ENCODE results near the gene AFF3.

Gene AFF3

DNA sequence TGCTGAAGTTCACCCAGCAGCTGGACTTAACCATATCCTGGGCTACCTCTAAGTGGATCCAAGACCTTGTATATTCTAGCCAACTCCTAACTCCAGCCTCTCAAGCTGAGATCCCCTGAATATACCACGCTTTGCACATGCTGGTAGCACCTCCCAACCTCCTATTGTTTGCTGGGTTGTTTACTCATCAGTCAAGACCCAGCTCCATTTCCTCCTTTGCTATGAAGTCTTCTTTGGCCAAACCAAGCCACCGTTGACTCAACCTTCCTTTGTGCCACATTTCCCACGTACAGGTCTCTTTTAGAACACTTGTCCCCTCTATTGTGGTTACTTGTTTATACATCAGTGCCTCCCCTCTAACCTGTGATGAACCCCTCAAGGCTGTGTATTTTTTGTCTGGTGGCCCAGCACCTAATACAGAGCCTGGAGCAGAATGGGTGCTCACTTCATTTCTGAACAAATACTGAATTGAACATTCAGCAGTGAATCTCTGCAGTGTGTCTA is 384.7 kb downstream of the AFF3 start:
- TF ChIP-seq TAF1 (IDR thresholded peaks at IDR 0.05; ENCODE audit: low read depth) (no peak), FOXM1 (IDR thresholded peaks at IDR 0.05; ENCODE audit: borderline replicate concordance, low read depth) (no peak), CREB1 (IDR thresholded peaks at IDR 0.05; ENCODE audit: low read depth) (no peak), YY1 (IDR thresholded peaks at IDR 0.05; ENCODE audit: low read depth) (no peak), NFIC (IDR thresholded peaks at IDR 0.05) (no peak), RAD21 (IDR thresholded peaks at IDR 0.05; ENCODE audit: low read depth) (no peak), TEAD4 (IDR thresholded peaks at IDR 0.05) (no peak), CEBPB (IDR thresholded peaks at IDR 0.05) (no peak)
- TF ChIP-seq, protein P1, sequence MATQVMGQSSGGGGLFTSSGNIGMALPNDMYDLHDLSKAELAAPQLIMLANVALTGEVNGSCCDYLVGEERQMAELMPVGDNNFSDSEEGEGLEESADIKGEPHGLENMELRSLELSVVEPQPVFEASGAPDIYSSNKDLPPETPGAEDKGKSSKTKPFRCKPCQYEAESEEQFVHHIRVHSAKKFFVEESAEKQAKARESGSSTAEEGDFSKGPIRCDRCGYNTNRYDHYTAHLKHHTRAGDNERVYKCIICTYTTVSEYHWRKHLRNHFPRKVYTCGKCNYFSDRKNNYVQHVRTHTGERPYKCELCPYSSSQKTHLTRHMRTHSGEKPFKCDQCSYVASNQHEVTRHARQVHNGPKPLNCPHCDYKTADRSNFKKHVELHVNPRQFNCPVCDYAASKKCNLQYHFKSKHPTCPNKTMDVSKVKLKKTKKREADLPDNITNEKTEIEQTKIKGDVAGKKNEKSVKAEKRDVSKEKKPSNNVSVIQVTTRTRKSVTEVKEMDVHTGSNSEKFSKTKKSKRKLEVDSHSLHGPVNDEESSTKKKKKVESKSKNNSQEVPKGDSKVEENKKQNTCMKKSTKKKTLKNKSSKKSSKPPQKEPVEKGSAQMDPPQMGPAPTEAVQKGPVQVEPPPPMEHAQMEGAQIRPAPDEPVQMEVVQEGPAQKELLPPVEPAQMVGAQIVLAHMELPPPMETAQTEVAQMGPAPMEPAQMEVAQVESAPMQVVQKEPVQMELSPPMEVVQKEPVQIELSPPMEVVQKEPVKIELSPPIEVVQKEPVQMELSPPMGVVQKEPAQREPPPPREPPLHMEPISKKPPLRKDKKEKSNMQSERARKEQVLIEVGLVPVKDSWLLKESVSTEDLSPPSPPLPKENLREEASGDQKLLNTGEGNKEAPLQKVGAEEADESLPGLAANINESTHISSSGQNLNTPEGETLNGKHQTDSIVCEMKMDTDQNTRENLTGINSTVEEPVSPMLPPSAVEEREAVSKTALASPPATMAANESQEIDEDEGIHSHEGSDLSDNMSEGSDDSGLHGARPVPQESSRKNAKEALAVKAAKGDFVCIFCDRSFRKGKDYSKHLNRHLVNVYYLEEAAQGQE (IDR thresholded peaks at IDR 0.05; ENCODE audit: low read depth): no peak

DNA sequence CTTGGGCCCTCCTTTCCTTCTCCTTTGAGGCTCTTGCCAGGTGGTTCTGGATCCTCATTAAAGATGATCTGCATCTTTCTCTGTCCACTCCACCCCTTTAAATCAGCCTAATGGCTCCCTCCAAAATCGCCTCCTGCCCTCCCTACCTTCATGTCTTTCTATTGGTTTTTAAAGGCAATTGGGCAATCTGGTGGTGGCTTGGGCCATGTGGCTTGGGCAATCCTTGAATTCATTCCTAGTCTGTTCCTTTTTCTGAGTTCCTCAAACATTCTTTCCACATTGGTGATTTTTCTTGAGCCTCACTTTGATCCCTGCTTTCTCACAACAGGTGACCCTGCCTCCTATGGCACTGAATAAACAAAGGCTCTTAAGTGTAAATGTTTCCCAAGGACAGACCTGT is 386.3 kb downstream of the AFF3 start:
- TF ChIP-seq CREB1 (IDR thresholded peaks at IDR 0.05; ENCODE audit: low read depth) (no peak), NFIC (IDR thresholded peaks at IDR 0.05) (no peak), EGR1 (IDR thresholded peaks at IDR 0.05) (no peak), EP300 (IDR thresholded peaks at IDR 0.05; ENCODE audit: borderline replicate concordance) (no peak), CEBPB (IDR thresholded peaks at IDR 0.05) (no peak), TEAD4 (IDR thresholded peaks at IDR 0.05) (no peak), RAD21 (IDR thresholded peaks at IDR 0.05; ENCODE audit: low read depth) (no peak)
- TF ChIP-seq, protein P1 (IDR thresholded peaks at IDR 0.05; ENCODE audit: low read depth): no peak
- TF ChIP-seq, protein P2, sequence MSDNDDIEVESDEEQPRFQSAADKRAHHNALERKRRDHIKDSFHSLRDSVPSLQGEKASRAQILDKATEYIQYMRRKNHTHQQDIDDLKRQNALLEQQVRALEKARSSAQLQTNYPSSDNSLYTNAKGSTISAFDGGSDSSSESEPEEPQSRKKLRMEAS (IDR thresholded peaks at IDR 0.05): no peak
- TF ChIP-seq, protein P3, sequence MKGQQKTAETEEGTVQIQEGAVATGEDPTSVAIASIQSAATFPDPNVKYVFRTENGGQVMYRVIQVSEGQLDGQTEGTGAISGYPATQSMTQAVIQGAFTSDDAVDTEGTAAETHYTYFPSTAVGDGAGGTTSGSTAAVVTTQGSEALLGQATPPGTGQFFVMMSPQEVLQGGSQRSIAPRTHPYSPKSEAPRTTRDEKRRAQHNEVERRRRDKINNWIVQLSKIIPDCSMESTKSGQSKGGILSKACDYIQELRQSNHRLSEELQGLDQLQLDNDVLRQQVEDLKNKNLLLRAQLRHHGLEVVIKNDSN (IDR thresholded peaks at IDR 0.05): no peak

DNA sequence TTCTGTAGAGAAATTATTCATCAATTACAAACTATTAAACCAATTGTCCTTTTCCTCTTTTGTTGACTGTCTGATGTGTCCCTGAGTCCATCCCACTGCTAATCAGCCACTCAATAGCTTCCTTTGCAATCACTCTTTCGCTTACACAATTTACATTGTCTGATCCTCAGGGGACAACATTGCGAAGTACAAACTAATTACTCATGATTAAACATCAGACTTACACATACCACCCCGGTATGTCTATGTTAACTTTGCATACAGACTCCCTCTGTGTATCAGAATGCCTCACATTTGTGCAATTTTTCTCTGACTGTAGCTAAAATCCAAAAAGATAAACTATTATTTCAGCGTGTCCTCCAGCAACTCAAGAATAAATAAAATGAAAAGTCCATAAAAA is 388.2 kb downstream of the AFF3 start:
- TF ChIP-seq FOXM1 (IDR thresholded peaks at IDR 0.05; ENCODE audit: borderline replicate concordance, low read depth) (no peak), CEBPB (IDR thresholded peaks at IDR 0.05) (no peak), YY1 (IDR thresholded peaks at IDR 0.05; ENCODE audit: low read depth) (no peak), EP300 (IDR thresholded peaks at IDR 0.05; ENCODE audit: borderline replicate concordance) (no peak), EGR1 (IDR thresholded peaks at IDR 0.05) (no peak), TEAD4 (IDR thresholded peaks at IDR 0.05) (no peak), TAF1 (IDR thresholded peaks at IDR 0.05; ENCODE audit: low read depth) (no peak), ZBTB7A (IDR thresholded peaks at IDR 0.05; ENCODE audit: low read depth) (no peak), RAD21 (IDR thresholded peaks at IDR 0.05; ENCODE audit: low read depth) (no peak), CREB1 (IDR thresholded peaks at IDR 0.05; ENCODE audit: low read depth) (no peak), TCF12 (IDR thresholded peaks at IDR 0.05; ENCODE audit: low read depth) (no peak), NFIC (IDR thresholded peaks at IDR 0.05) (no peak)
- TF ChIP-seq, protein P3 (IDR thresholded peaks at IDR 0.05): no peak
- TF ChIP-seq, protein P1 (IDR thresholded peaks at IDR 0.05; ENCODE audit: low read depth): no peak
- TF ChIP-seq, protein P2 (IDR thresholded peaks at IDR 0.05): no peak

DNA sequence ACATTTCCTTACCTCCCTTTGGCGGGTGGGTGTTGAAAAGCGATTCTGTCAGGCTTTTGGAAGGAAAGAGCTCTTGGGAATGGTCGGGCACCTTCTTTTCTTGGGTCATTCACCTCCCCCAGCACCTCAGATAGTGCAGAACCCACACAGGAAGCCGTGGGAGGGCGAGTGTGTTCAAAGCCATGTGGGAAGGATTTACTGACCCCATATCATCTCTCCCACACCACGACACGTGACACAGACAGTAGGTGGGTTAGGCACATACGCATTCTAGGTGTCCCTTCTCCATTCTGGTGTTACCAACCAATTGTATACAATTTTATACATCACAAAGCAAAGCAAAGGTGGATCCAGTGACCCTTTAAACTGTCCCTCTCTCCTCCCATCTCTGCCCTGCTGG is 388.9 kb downstream of the AFF3 start:
- no peak for TF ChIP-seq YY1 (IDR thresholded peaks at IDR 0.05; ENCODE audit: low read depth)
- no peak for TF ChIP-seq TEAD4 (IDR thresholded peaks at IDR 0.05)
- no peak for TF ChIP-seq CREB1 (IDR thresholded peaks at IDR 0.05; ENCODE audit: low read depth)
- no peak for TF ChIP-seq CEBPB (IDR thresholded peaks at IDR 0.05)
- no peak for TF ChIP-seq ZBTB7A (IDR thresholded peaks at IDR 0.05; ENCODE audit: low read depth)
- TF ChIP-seq EGR1 (IDR thresholded peaks at IDR 0.05): no peak
- no peak for TF ChIP-seq EP300 (IDR thresholded peaks at IDR 0.05; ENCODE audit: borderline replicate concordance)
- TF ChIP-seq, protein P3 (IDR thresholded peaks at IDR 0.05): no peak
- no peak for TF ChIP-seq FOXM1 (IDR thresholded peaks at IDR 0.05; ENCODE audit: borderline replicate concordance, low read depth)
- TF ChIP-seq, protein P2 (IDR thresholded peaks at IDR 0.05): no peak
- TF ChIP-seq RAD21 (IDR thresholded peaks at IDR 0.05; ENCODE audit: low read depth): no peak
- TF ChIP-seq TAF1 (IDR thresholded peaks at IDR 0.05; ENCODE audit: low read depth): no peak
- no peak for TF ChIP-seq TCF12 (IDR thresholded peaks at IDR 0.05; ENCODE audit: low read depth)
- TF ChIP-seq NFIC (IDR thresholded peaks at IDR 0.05): no peak

Data from Ishikawa (cell line).